ENCODE measurements around the gene PLEKHB2.
A peak's percentile ranks its signal among the peaks of the same experiment; 100 is the strongest.
"Not testable (repeated sequence)": the region's sequence is repeated elsewhere in the genome, so short reads cannot be mapped to it uniquely, and the experiment has no call there.

The PLEKHB2 gene

GRCh38 chr2:131145040-131145439 lies 39.9 kb downstream of the PLEKHB2 start:
- no peak for DNase-seq

GRCh38 chr2:131146231-131146630 lies 41.1 kb downstream of the PLEKHB2 start:
- no peak for DNase-seq

GRCh38 chr2:131146749-131147148 lies 41.6 kb downstream of the PLEKHB2 start:
- DNase-seq: no peak

GRCh38 chr2:131148426-131148825 lies 43.3 kb downstream of the PLEKHB2 start:
- DNase-seq: no peak

- DNase-seq: not testable (repeated sequence)
These were observed 45.0 kb downstream of the PLEKHB2 start for GRCh38 chr2:131150109-131150508.

- DNase-seq: no peak
These were observed 46.3 kb downstream of the PLEKHB2 start for GRCh38 chr2:131151398-131151797.

- DNase-seq: no peak
These were observed 46.9 kb downstream of the PLEKHB2 start for GRCh38 chr2:131152074-131152473.

GRCh38 chr2:131153529-131153928 lies 48.4 kb downstream of the PLEKHB2 start:
- DNase-seq: no peak

- peak; percentile 44 for DNase-seq
These were observed 49.0 kb downstream of the PLEKHB2 start for GRCh38 chr2:131154071-131154531.

GRCh38 chr2:131154647-131155046 lies 49.5 kb downstream of the PLEKHB2 start:
- DNase-seq: no peak

GRCh38 chr2:131155208-131155855 lies 50.2 kb downstream of the PLEKHB2 start:
- DNase-seq: no peak

- no peak for DNase-seq
These were observed 51.5 kb downstream of the PLEKHB2 start for GRCh38 chr2:131156452-131157149.

- not testable (repeated sequence) for DNase-seq
These were observed 60.4 kb downstream of the PLEKHB2 start for GRCh38 chr2:131165562-131165961.

GRCh38 chr2:131168538-131168937 lies 63.4 kb downstream of the PLEKHB2 start:
- no peak for DNase-seq

- not testable (repeated sequence) for DNase-seq
These were observed 72.9 kb downstream of the PLEKHB2 start for GRCh38 chr2:131178050-131178449.

- DNase-seq: not testable (repeated sequence)
These were observed 73.7 kb downstream of the PLEKHB2 start for GRCh38 chr2:131178721-131179418.

GRCh38 chr2:131181451-131181850 lies 76.3 kb downstream of the PLEKHB2 start:
- not testable (repeated sequence) for DNase-seq

- not testable (repeated sequence) for DNase-seq
These were observed 88.3 kb downstream of the PLEKHB2 start for GRCh38 chr2:131193421-131193820.

- DNase-seq: not testable (repeated sequence)
These were observed 91.0 kb downstream of the PLEKHB2 start for GRCh38 chr2:131196186-131196585.

Measured in effector CD4-positive, alpha-beta T cell (primary cell).